Subcutaneous adipose tissue (tissue), 4 donors: Measurements from ENCODE around the gene CCNC. TPM values are rescaled to one million over a fixed set of nuclear protein-coding genes. Genes with fewer than 3 reads are reported as not detected.

Source experiments
- CTCF ChIP-seq: fragments of 450-650 bp; IDR thresholded peaks from one replicate; pipeline ENCODE4 v1.5.1; 2016; ENCODE audit warnings: low read depth, mild to moderate bottlenecking, control low read depth, antibody characterized with exemption, moderate library complexity
- total RNA-seq, 4 donors: library from RNA; depleted of rRNA; stranded (reverse); fragments of >200 nt; gene quantifications; one replicate each; pipeline ENCODE4 v1.1.0, GENCODE V29; 2016

CCNC gene
- total RNA-seq, 4 donors from 2014 or later, result 48.2 to 77.3 (median 53.9) TPM

GRCh38 chr6:99611148-99611547 lies 42.7 kb upstream of the CCNC start:
- no peak for TF ChIP-seq CTCF

GRCh38 chr6:99609905-99610489 lies 41.5 kb upstream of the CCNC start:
- TF ChIP-seq CTCF, result no peak

- TF ChIP-seq CTCF, result no peak
Measured at GRCh38 chr6:99608886-99609482, 40.5 kb upstream of the CCNC start.

GRCh38 chr6:99608059-99608885 lies 39.8 kb upstream of the CCNC start:
- no peak for TF ChIP-seq CTCF

- TF ChIP-seq CTCF, result no peak
Measured at GRCh38 chr6:99607416-99608036, 39.1 kb upstream of the CCNC start.

- no peak for TF ChIP-seq CTCF
Measured at GRCh38 chr6:99606656-99607415, 38.4 kb upstream of the CCNC start, which contains the start of gene PRDM13. Gene PRDM13, plus strand, starts transcription at chr6:99606833. Its CDS starts 202 bp downstream, at chr6:99607035.
